Left lung (tissue), 4 donors: Measurements from ENCODE around the gene MSL3B.

Source experiments
- ATAC-seq: fragments of 200-7000 bp; cut with Tn5 transposase; one replicate; pipeline ENCODE4 v1.9.1; 2020; ENCODE audit warnings: moderate library complexity
- DNase-seq, 4 donors: peaks; one replicate each; pipeline ENCODE4 v3.0.0-alpha.2; 2013 to 2020
- H3K27ac ChIP-seq, 2 donors: fragments of 200-600 bp; sonication (generic) in 1 of 2; one replicate each; pipeline versions ENCODE4 v1.5.0 to v1.8.0; 2020 to 2021
- H3K27me3 ChIP-seq, 2 donors: fragments of 200-600 bp; sonication (generic) in 1 of 2; one replicate each; pipeline versions ENCODE4 v1.5.0 to v1.8.0; 2020 to 2021
- H3K36me3 ChIP-seq, 2 donors: fragments of 200-600 bp; sonication (generic) in 1 of 2; one replicate each; pipeline versions ENCODE4 v1.5.0 to v1.8.0; 2020 to 2021
- H3K4me1 ChIP-seq, 2 donors: fragments of 200-600 bp; one replicate each; pipeline ENCODE4 v1.8.0; 2021
- H3K4me3 ChIP-seq, 2 donors: fragments of 200-600 bp; sonication (generic) in 1 of 2; one replicate each; pipeline versions ENCODE4 v1.5.0 to v1.8.0; 2020 to 2021; ENCODE audit warnings: mild to moderate bottlenecking in 1 of 2
- H3K9me3 ChIP-seq, 2 donors: fragments of 200-600 bp; sonication (generic) in 1 of 2; one replicate each; pipeline versions ENCODE4 v1.5.0 to v1.8.0; 2020 to 2021
- CTCF ChIP-seq, 2 donors: fragments of 200-600 bp; sonication (generic) in 1 of 2; IDR thresholded peaks; one replicate each; pipeline versions ENCODE4 v1.5.0 to v1.8.0; 2021; ENCODE audit warnings: antibody characterized with exemption in 2 of 2
- intact Hi-C, 2 donors: fragments of 100-400 bp; cut with DNase I; formaldehyde crosslinking; loops; one replicate each; pipeline versions ENCODE4 v1.11.2 to v1.14.2; 2022
- donor health status: DM: no; HTN: yes; CAD: no.
- donor health status: DM: no; HTN: no; CAD: no.

The MSL3B gene

GRCh38 chr2:233867993-233868532 is at the start of gene MSL3B:
Gene MSL3B (minus strand): TSS chr2:233868386.
- H3K9me3 ChIP-seq, result peaks cover 0 to 7% of the 10 kb centered on the region in 2 donors
- H3K27me3 ChIP-seq, result peaks cover 15 to 38% of the 10 kb centered on the region in 2 donors
- no peak for TF ChIP-seq CTCF (IDR thresholded peaks at IDR 0.05)
- no peaks in the 10 kb centered on the region for H3K36me3 ChIP-seq
- H3K4me3 ChIP-seq, result peak within 1 kb of the TSS; percentile 39 to 44
- DNase-seq, result peak in 3 of 4 donors; percentile 13 to 86 (median 44)
- intact Hi-C loops, result no loop called here
- peak; percentile 81 for ATAC-seq
- H3K27ac ChIP-seq, result no peak within 1 kb of the TSS
- no peaks in the 10 kb centered on the region for H3K4me1 ChIP-seq

- H3K27me3 ChIP-seq, result peaks cover 0 to 25% of the 10 kb centered on the region in 2 donors
- H3K36me3 ChIP-seq, result no peaks in the 10 kb centered on the region
- ATAC-seq (no peak), DNase-seq (no peak)
- H3K4me3 ChIP-seq, result no peak within 1 kb of the TSS
- H3K27ac ChIP-seq, result no peak within 1 kb of the TSS
- intact Hi-C loops, result no loop called here
- no peaks in the 10 kb centered on the region for H3K4me1 ChIP-seq
- TF ChIP-seq CTCF (IDR thresholded peaks at IDR 0.05), result no peak
- H3K9me3 ChIP-seq, result no peaks in the 10 kb centered on the region
Measured at GRCh38 chr2:233917116-233917515, 48.9 kb upstream of the MSL3B start, which contains the start of gene TRPM8. Gene TRPM8 (plus strand): TSS chr2:233917373. CDS start chr2:233926538, 9,165 bp downstream.

GRCh38 chr2:233915128-233915527 is 46.9 kb upstream of the MSL3B start:
- TF ChIP-seq CTCF (IDR thresholded peaks at IDR 0.05), result no peak
- Histone ChIP-seq H3K4me3 (no peak overlapping the region), H3K27ac (no peak overlapping the region), H3K9me3 (no peaks in the 10 kb centered on the region), H3K4me1 (no peaks in the 10 kb centered on the region), H3K36me3 (no peaks in the 10 kb centered on the region), H3K27me3 (peaks cover 0 to 31% of the 10 kb centered on the region in 2 donors)
- intact Hi-C loops, result no loop called here
- DNase-seq (no peak), ATAC-seq (no peak)

GRCh38 chr2:233912691-233913423 is 44.7 kb upstream of the MSL3B start:
- intact Hi-C loops, result no loop called here
- TF ChIP-seq CTCF (IDR thresholded peaks at IDR 0.05), result no peak
- ATAC-seq, result peak; percentile 70
- Histone ChIP-seq H3K27me3 (peaks cover 0 to 31% of the 10 kb centered on the region in 2 donors), H3K27ac (no peak overlapping the region), H3K9me3 (no peaks in the 10 kb centered on the region), H3K4me3 (no peak overlapping the region), H3K4me1 (no peaks in the 10 kb centered on the region), H3K36me3 (no peaks in the 10 kb centered on the region)
- peak in 2 of 4 donors; percentile 27 to 40 for DNase-seq

- Histone ChIP-seq H3K36me3 (no peaks in the 10 kb centered on the region), H3K27me3 (peaks cover 0 to 6% of the 10 kb centered on the region in 2 donors), H3K27ac (no peak overlapping the region), H3K4me3 (no peak overlapping the region), H3K9me3 (no peaks in the 10 kb centered on the region), H3K4me1 (no peaks in the 10 kb centered on the region)
- intact Hi-C loops, result no loop called here
- TF ChIP-seq CTCF (IDR thresholded peaks at IDR 0.05), result no peak
- DNase-seq (no peak), ATAC-seq (no peak)
Measured at GRCh38 chr2:233907627-233908026, 39.4 kb upstream of the MSL3B start.
